Subcutaneous adipose tissue (tissue), 4 donors: ENCODE results near the gene C1QC. TPM values are rescaled to one million over a fixed set of nuclear protein-coding genes. Genes with fewer than 3 reads are reported as not detected.

Experiments
- total RNA-seq, 4 donors: library from RNA; depleted of rRNA; stranded (reverse); fragments of >200 nt; gene quantifications; one replicate each; pipeline ENCODE4 v1.1.0, GENCODE V29; 2016
- TF ChIP-seq, protein P1 (sequence below): fragments of 450-650 bp; IDR thresholded peaks from one replicate; pipeline ENCODE4 v1.5.1; 2016; ENCODE audit warnings: low read depth, mild to moderate bottlenecking, control low read depth, antibody characterized with exemption, moderate library complexity

Gene C1QC
- total RNA-seq, 4 donors from 2014 or later: 149 to 714 (median 336) TPM

DNA sequence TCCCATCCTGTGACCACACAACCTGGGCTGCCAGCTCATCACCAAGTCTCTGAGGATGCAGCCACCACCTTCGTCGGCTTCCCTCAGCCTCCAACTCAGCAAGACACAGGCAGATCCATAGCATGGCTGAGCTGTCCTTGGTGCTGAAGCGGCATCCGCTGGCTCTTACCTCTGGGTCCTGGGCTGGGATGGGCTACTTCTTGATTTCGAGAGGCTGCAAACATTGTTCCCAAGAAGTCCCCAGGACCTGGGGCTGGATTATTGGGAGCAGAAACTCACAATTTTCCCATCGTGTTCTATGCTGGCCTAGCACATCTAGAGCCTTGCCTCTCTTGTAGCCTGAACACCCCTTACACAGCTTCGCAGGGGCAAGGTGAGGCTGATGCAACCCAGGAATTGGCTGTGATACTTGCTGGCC lies 31.9 kb upstream of the C1QC start:
- TF ChIP-seq, protein P1, sequence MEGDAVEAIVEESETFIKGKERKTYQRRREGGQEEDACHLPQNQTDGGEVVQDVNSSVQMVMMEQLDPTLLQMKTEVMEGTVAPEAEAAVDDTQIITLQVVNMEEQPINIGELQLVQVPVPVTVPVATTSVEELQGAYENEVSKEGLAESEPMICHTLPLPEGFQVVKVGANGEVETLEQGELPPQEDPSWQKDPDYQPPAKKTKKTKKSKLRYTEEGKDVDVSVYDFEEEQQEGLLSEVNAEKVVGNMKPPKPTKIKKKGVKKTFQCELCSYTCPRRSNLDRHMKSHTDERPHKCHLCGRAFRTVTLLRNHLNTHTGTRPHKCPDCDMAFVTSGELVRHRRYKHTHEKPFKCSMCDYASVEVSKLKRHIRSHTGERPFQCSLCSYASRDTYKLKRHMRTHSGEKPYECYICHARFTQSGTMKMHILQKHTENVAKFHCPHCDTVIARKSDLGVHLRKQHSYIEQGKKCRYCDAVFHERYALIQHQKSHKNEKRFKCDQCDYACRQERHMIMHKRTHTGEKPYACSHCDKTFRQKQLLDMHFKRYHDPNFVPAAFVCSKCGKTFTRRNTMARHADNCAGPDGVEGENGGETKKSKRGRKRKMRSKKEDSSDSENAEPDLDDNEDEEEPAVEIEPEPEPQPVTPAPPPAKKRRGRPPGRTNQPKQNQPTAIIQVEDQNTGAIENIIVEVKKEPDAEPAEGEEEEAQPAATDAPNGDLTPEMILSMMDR: no peak

DNA sequence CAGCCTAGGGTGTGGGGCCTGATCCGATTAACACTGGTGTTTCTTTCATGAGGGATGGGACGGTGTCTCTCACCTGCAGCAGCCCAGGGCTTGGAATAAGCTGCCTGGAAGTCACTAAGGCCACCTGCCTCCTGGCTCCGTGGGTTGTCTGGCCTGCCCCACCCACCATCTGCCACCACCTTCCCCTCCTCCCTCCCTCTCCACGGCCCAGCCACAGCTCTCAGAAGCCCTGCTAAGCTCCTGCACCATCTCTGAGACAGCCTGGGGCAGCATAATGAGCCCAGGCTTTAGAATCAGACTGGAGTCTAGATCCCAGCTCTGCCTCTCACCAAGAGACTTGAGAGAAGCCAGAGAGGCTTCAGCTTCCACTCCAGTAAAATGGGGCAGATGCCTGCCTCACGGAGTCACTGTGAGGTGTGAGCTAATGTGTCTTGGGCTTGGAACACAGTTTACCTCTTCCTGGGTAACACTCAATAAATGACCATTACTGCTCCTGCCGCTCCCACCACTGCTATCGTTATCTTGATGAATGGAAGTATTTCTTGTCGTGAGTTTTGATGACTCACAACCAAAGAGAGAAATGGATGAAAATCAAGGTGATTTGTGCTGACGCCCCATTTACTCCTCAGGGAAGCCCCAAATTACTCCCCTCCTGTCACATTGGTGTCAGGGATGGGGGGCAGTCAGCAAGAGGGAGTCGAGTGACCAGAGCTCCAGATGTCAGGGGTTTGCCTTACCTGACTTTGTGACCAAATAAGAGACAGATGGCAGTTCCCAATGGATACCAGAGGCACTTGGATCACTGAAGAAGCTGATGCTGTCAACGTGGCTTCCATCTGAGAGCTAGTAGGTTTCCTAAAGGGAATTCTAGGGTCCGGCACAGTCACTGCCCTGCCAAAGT lies 30.5 kb upstream of the C1QC start:
- TF ChIP-seq, protein P1: no peak

DNA sequence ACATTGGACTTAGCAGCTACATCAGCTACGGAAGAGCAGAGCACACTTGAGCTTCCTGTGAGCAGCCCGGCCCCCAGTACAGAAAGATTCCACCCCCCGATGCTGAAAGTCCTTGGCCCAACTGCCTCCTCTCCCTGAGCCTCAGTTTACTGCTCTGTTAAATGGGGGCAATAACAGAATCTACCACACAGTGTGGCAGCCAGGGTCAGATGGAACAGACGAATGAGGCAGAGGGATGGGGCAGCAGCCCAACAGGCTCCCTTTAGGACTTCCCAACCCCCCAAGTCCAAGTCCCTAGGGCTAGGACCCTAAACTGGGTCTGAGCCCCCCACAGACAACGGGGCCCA lies 29.9 kb upstream of the C1QC start:
- TF ChIP-seq, protein P1: no peak

DNA sequence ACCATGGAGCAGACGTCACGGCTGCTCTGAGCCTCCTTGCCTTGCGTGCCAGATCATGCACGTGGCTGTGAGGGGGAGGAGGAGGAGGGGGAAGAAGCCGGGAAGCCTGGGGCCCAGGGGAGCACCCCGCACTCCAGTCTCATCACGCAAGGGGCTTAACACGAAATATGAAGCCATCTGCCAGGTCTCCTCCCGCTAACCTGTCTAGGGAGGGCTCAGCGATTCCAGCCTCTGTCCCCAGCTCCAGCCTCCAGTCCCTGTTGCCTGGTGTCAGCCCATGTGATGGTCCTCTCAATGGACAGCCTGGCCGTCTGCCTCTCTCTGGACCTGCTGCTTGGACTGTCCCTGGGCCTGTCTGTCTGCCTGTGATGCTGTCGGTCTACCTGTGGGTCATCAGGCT lies 29.5 kb upstream of the C1QC start:
- TF ChIP-seq, protein P1: no peak

DNA sequence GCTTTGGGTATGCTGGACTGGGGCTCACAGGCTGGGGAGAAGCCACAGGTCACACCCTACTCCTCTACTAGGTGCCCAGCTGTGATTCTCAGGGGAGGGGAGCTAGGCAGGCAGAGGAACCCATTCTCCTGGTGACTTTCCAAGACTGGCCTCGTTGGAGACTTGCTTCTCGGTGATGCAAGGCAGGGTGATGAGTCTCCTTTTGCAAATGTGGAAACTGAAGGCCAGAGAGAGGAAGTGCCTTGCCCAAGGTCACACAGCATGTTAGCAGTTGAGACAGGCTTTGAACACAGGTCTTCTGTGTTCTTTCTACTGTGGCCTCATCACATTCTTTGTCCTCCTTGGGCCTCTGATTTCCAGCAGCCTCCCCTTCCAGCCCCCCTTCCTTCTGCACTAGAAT lies 27.5 kb upstream of the C1QC start:
- TF ChIP-seq, protein P1: no peak

DNA sequence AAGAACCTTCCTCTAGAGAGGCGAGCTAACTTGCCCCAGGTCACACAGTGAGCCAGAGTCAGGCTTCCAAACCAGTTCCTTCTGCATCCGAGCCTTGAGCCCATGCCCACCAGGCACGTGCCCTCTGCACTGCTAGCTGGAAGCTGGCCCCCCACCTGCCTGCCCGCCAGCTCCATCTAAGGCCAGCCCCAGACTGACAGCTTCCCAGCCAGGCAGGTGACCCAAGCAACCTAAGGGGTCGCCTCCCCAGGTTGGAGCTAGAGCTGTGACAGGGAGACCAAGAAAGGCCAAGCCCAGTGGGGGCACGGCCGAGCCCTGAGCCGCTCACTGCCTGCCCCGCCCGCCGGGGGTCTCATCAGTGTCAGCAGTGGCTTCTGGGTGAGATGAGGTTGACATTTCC lies 26.9 kb upstream of the C1QC start:
- TF ChIP-seq, protein P1: no peak

DNA sequence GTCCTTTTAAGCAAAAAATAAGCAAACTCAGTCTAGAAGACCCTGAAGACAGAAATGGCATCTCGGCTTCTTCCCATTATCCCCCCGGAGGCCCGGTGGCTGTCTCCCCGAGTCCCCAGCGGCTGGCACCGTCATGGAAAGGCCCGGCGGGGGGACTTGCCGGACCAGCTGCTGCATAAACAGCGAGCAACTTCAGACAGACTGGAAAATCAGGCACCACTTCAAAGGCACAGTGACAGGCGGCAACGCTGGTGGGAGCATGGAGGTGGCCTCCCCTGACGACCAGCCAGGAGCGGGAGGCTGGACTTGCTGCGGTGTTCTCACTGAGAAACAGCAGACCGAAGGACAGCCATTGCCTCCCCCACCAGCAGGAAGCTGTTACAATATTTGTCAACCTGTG lies 25.4 kb upstream of the C1QC start:
- TF ChIP-seq, protein P1: no peak
